HepG2 (cell line): ENCODE results near the gene POU3F1. TPM values are rescaled to one million over a fixed set of nuclear protein-coding genes. Genes with fewer than 3 reads are reported as not detected.

Source experiments
- AGO2 ChIP-seq: fragments of 200-400 bp; formaldehyde crosslinking; optimal IDR thresholded peaks from 2 replicates; pipeline ENCODE3; 2017; ENCODE audit warnings: mild to moderate bottlenecking, low read depth, low read length, moderate library complexity
- AHR ChIP-seq: IDR thresholded peaks from 2 replicates; pipeline ENCODE4 v1.6.1; 2018; ENCODE audit warnings: missing genetic modification reagents, missing compliant biosample characterization
- CBX2 ChIP-seq, 2 experiments: fragments of 200-600 bp in 1 of 2; sonication (generic); formaldehyde crosslinking in 1 of 2; IDR thresholded peaks; 2 replicates each; pipeline versions ENCODE4 v1.7.0 to v1.8.1; 2018 to 2022; ENCODE audit warnings: low read depth in 2 of 2, low read length in 1 of 2, mild to moderate bottlenecking in 1 of 2, missing genetic modification reagents in 1 of 2
- CCDC6 ChIP-seq: sonication (generic); formaldehyde crosslinking; IDR thresholded peaks from 2 replicates; pipeline ENCODE4 v1.8.1; 2022; ENCODE audit warnings: mild to moderate bottlenecking, missing genetic modification reagents, moderate library complexity
- EED ChIP-seq: sonication (generic); formaldehyde crosslinking; IDR thresholded peaks from 2 replicates; pipeline ENCODE4 v1.5.0; 2020; ENCODE audit warnings: mild to moderate bottlenecking, missing genetic modification reagents
- ETV5 ChIP-seq: IDR thresholded peaks from 2 replicates; pipeline ENCODE4 v1.6.1; 2018; ENCODE audit warnings: missing biosample characterization, missing genetic modification reagents, inconsistent platforms, borderline replicate concordance
- FOSL2 ChIP-seq: sonication (generic); formaldehyde crosslinking; IDR thresholded peaks from 2 replicates; pipeline ENCODE4 v1.4.0; 2020; ENCODE audit warnings: missing genetic modification reagents
- GATAD2A ChIP-seq: IDR thresholded peaks from 2 replicates; pipeline ENCODE4 v1.6.1; 2016
- HDAC2 ChIP-seq: sonication (generic); formaldehyde crosslinking; IDR thresholded peaks from 2 replicates; pipeline ENCODE4 v1.4.0; 2020; ENCODE audit warnings: missing genetic modification reagents
- KAT2B ChIP-seq: fragments of 150-350 bp; IDR thresholded peaks from 2 replicates; pipeline ENCODE4 v1.6.1; 2014; ENCODE audit warnings: low read depth, low read length, borderline replicate concordance
- KMT2B ChIP-seq: IDR thresholded peaks from 2 replicates; pipeline ENCODE4 v1.6.1; 2016; ENCODE audit warnings: missing genetic modification reagents, missing compliant biosample characterization
- MAX ChIP-seq: IDR thresholded peaks from 2 replicates; pipeline ENCODE4 v1.6.1; 2012; ENCODE audit warnings: inconsistent platforms
- MED1 ChIP-seq: sonication (generic); formaldehyde crosslinking; IDR thresholded peaks from 2 replicates; pipeline ENCODE4 v1.4.0; 2020; ENCODE audit warnings: missing genetic modification reagents
- MXD1 ChIP-seq: sonication (generic); formaldehyde crosslinking; IDR thresholded peaks from 2 replicates; pipeline ENCODE4 v1.4.0; 2020; ENCODE audit warnings: mild to moderate bottlenecking, missing genetic modification reagents
- NR2C2 ChIP-seq: sonication (generic); formaldehyde crosslinking; IDR thresholded peaks from 2 replicates; pipeline ENCODE4 v1.4.0; 2020; ENCODE audit warnings: missing genetic modification reagents, mild to moderate bottlenecking, moderate library complexity, borderline replicate concordance
- POLR2AphosphoS5 ChIP-seq: IDR thresholded peaks from 2 replicates; pipeline ENCODE4 v1.6.1; 2012; ENCODE audit warnings: low read depth, low read length
- SOX5 ChIP-seq: IDR thresholded peaks from 2 replicates; pipeline ENCODE4 v1.6.1; 2016; ENCODE audit warnings: borderline replicate concordance
- SOX6 ChIP-seq, 2 experiments: fragments of 450-650 bp in 1 of 2; sonication (generic) in 1 of 2; formaldehyde crosslinking in 1 of 2; IDR thresholded peaks; 2 replicates each; pipeline versions ENCODE4 v1.4.0 to v1.6.1; 2017 to 2020; ENCODE audit warnings: antibody characterized with exemption in 1 of 2, mild to moderate bottlenecking in 1 of 2, missing genetic modification reagents in 1 of 2
- THAP11 ChIP-seq: IDR thresholded peaks from 2 replicates; pipeline ENCODE4 v1.6.1; 2016; ENCODE audit warnings: missing biosample characterization, missing genetic modification reagents
- THRA ChIP-seq: sonication (generic); formaldehyde crosslinking; IDR thresholded peaks from 2 replicates; pipeline ENCODE4 v1.4.0; 2020; ENCODE audit warnings: missing genetic modification reagents, borderline replicate concordance
- TMF1 ChIP-seq: sonication (generic); formaldehyde crosslinking; IDR thresholded peaks from 2 replicates; pipeline ENCODE4 v1.8.1; 2022; ENCODE audit warnings: low read depth, missing genetic modification reagents
- ZFY ChIP-seq: sonication (generic); formaldehyde crosslinking; IDR thresholded peaks from 2 replicates; pipeline ENCODE4 v1.4.0; 2020; ENCODE audit warnings: missing genetic modification reagents
- ZNF232 ChIP-seq: sonication (generic); formaldehyde crosslinking; IDR thresholded peaks from 2 replicates; pipeline ENCODE4 v1.4.0; 2020; ENCODE audit warnings: missing genetic modification reagents, borderline replicate concordance
- ZNF280B ChIP-seq: sonication (generic); formaldehyde crosslinking; IDR thresholded peaks from 2 replicates; pipeline ENCODE4 v1.5.0; 2020; ENCODE audit warnings: missing genetic modification reagents, mild to moderate bottlenecking, borderline replicate concordance
- ZNF746 ChIP-seq: sonication (generic); formaldehyde crosslinking; IDR thresholded peaks from 2 replicates; pipeline ENCODE4 v1.8.0; 2022; ENCODE audit warnings: mild to moderate bottlenecking, missing genetic modification reagents
- polyA plus RNA-seq, 8 experiments: library from polyadenylated mRNA; depleted of rRNA in 3 of 8; stranded (reverse) in 7 of 8; unstranded in 1 of 8; fragments of >200 nt; fragmentation: Illumina TruSeq in 4 of 8; extraction: Trizol in 4 of 8; gene quantifications; 2 replicates each; pipeline versions ENCODE4 v1.2.1 to v1.2.3, GENCODE V29; 2011 to 2016; ENCODE audit warnings: low read depth in 4 of 8, missing spikeins in 1 of 8, mixed read lengths in 1 of 8; ENCODE audit not compliant: insufficient read depth in 1 of 8
- total RNA-seq, 5 experiments: library from RNA; depleted of rRNA; stranded (reverse); fragments of >200 nt; fragmentation: Illumina TruSeq; extraction: Trizol; gene quantifications; 2 replicates each; pipeline ENCODE4 v1.2.3, GENCODE V29; 2016; ENCODE audit warnings: low read depth in 1 of 5

POU3F1 gene
- total and polyA plus RNA-seq, 2 of the 13 experiments (the other 11 are each of a cell fraction or from before 2014, with no cell fraction given), result not detected

- TF ChIP-seq NR2C2 (CRISPR knock-in tag) (0 out of 2 replicates have a peak, but pooled peaks have one; percentile 24), GATAD2A (peak; percentile 75), SOX6 (IDR thresholded peaks at IDR 0.05) (no peak), SOX6 (CRISPR knock-in tag; IDR thresholded peaks at IDR 0.05) (peak; percentile 84), POLR2AphosphoS5 (no peak), ZNF746 (CRISPR knock-in tag) (0 out of 2 replicates have a peak, but pooled peaks have one; percentile 52), THRA (CRISPR knock-in tag) (peak; percentile 92), AGO2 (no peak), KMT2B (CRISPR knock-in tag) (0 out of 2 replicates have a peak, but pooled peaks have one; percentile 30), ZNF280B (CRISPR knock-in tag) (peak; percentile 46; the same call in 1 of the 2 replicates), MAX (peak; percentile 94), AHR (CRISPR knock-in tag) (peak; percentile 72; the same call in 1 of the 2 replicates), MED1 (CRISPR knock-in tag) (peak; percentile 54; the same call in 1 of the 2 replicates), EED (CRISPR knock-in tag) (no peak), MXD1 (0 out of 2 replicates have a peak, but pooled peaks have one; percentile 56), THAP11 (peak; percentile 42; the same call in 1 of the 2 replicates), ZFY (CRISPR knock-in tag) (peak; percentile 46; the same call in 1 of the 2 replicates), ETV5 (CRISPR knock-in tag) (no peak), HDAC2 (peak; percentile 42; the same call in 1 of the 2 replicates), CCDC6 (CRISPR knock-in tag) (no peak), ZNF232 (CRISPR knock-in tag) (0 out of 2 replicates have a peak, but pooled peaks have one; percentile 48), CBX2 (IDR thresholded peaks at IDR 0.05; ENCODE audit: low read depth, low read length) (no peak), CBX2 (CRISPR knock-in tag; IDR thresholded peaks at IDR 0.05; ENCODE audit: low read depth) (0 out of 2 replicates have a peak, but pooled peaks have one; percentile 39), TMF1 (CRISPR knock-in tag) (no peak), FOSL2 (CRISPR knock-in tag) (peak; percentile 42; the same call in 1 of the 2 replicates), SOX5 (CRISPR knock-in tag) (peak; percentile 85; the same call in 1 of the 2 replicates), KAT2B (no peak)
Observed at GRCh38 chr1:38031513-38031866, 15.1 kb downstream of the POU3F1 start (continued).
